ENCODE measurements around the gene GREB1L.
"Not testable (repeated sequence)": the region's sequence is repeated elsewhere in the genome, so short reads cannot be mapped to it uniquely, and the experiment has no call there.

Gene GREB1L

GRCh38 chr18:21369146-21369545, 127.1 kb downstream of the GREB1L start:
- no peak for TF ChIP-seq CTCF (IDR thresholded peaks at IDR 0.05; ENCODE audit: low read depth, low read length)
- DNase-seq, result no peak
- no peaks in the 10 kb centered on the region for H3K36me3 ChIP-seq
- H3K27ac ChIP-seq, result no peak overlapping the region
- H3K9me3 ChIP-seq (ENCODE audit: severe bottlenecking), result no peaks in the 10 kb centered on the region
- H3K4me3 ChIP-seq (ENCODE audit: low read depth, low read length), result no peak overlapping the region
- H3K27me3 ChIP-seq (ENCODE audit: insufficient read depth, low read depth, severe bottlenecking), result no peaks in the 10 kb centered on the region

- DNase-seq; H3K27me3 ChIP-seq (ENCODE audit: insufficient read depth, low read depth, severe bottlenecking); H3K9me3 ChIP-seq (ENCODE audit: severe bottlenecking); H3K36me3 ChIP-seq; H3K4me3 ChIP-seq (ENCODE audit: low read depth, low read length); H3K27ac ChIP-seq: not testable (repeated sequence)
These were observed 127.6 kb downstream of the GREB1L start for GRCh38 chr18:21369597-21369996.

- Histone ChIP-seq H3K4me3 (ENCODE audit: low read depth, low read length) (no peak overlapping the region), H3K9me3 (ENCODE audit: severe bottlenecking) (no peaks in the 10 kb centered on the region), H3K27ac (no peak overlapping the region), H3K27me3 (ENCODE audit: insufficient read depth, low read depth, severe bottlenecking) (no peaks in the 10 kb centered on the region), H3K36me3 (no peaks in the 10 kb centered on the region)
- DNase-seq, result no peak
- TF ChIP-seq CTCF (IDR thresholded peaks at IDR 0.05; ENCODE audit: low read depth, low read length), result no peak
These were observed 141.0 kb downstream of the GREB1L start for GRCh38 chr18:21383031-21383430.

- H3K9me3 ChIP-seq (ENCODE audit: severe bottlenecking), result no peaks in the 10 kb centered on the region
- no peak overlapping the region for H3K27ac ChIP-seq
- no peaks in the 10 kb centered on the region for H3K36me3 ChIP-seq
- H3K4me3 ChIP-seq (ENCODE audit: low read depth, low read length), result no peak overlapping the region
- no peak for TF ChIP-seq CTCF (IDR thresholded peaks at IDR 0.05; ENCODE audit: low read depth, low read length)
- no peaks in the 10 kb centered on the region for H3K27me3 ChIP-seq (ENCODE audit: insufficient read depth, low read depth, severe bottlenecking)
- no peak for DNase-seq
These were observed 144.7 kb downstream of the GREB1L start for GRCh38 chr18:21386523-21387240.

GRCh38 chr18:21387886-21388285, 145.9 kb downstream of the GREB1L start:
- H3K36me3 ChIP-seq, result no peaks in the 10 kb centered on the region
- no peaks in the 10 kb centered on the region for H3K27me3 ChIP-seq (ENCODE audit: insufficient read depth, low read depth, severe bottlenecking)
- no peak for DNase-seq
- H3K9me3 ChIP-seq (ENCODE audit: severe bottlenecking), result no peaks in the 10 kb centered on the region
- H3K27ac ChIP-seq, result no peak overlapping the region
- no peak for TF ChIP-seq CTCF (IDR thresholded peaks at IDR 0.05; ENCODE audit: low read depth, low read length)
- no peak overlapping the region for H3K4me3 ChIP-seq (ENCODE audit: low read depth, low read length)

- H3K9me3 ChIP-seq (ENCODE audit: severe bottlenecking), result no peaks in the 10 kb centered on the region
- H3K27me3 ChIP-seq (ENCODE audit: insufficient read depth, low read depth, severe bottlenecking), result no peaks in the 10 kb centered on the region
- no peak for DNase-seq
- no peak for TF ChIP-seq CTCF (IDR thresholded peaks at IDR 0.05; ENCODE audit: low read depth, low read length)
- no peaks in the 10 kb centered on the region for H3K36me3 ChIP-seq
- no peak overlapping the region for H3K4me3 ChIP-seq (ENCODE audit: low read depth, low read length)
- H3K27ac ChIP-seq, result no peak overlapping the region
These were observed 147.3 kb downstream of the GREB1L start for GRCh38 chr18:21389283-21389682.
